ENCODE measurements around the gene MEN1.
A peak's percentile ranks its signal among the peaks of the same experiment; 100 is the strongest.

The MEN1 gene

GRCh38 chr11:64810271-64810890 lies at the start of gene MEN1:
Gene MEN1 (minus strand): TSS chr11:64810551. CDS start chr11:64810109, 442 bp downstream.
- no peaks in the 10 kb centered on the region for H3K27me3 Mint-ChIP-seq
- peaks cover 44% of the 10 kb centered on the region for H3K36me3 Mint-ChIP-seq (ENCODE audit: low read depth)
- no peaks in the 10 kb centered on the region for H3K9me3 Mint-ChIP-seq
- DNase-seq = peak; percentile 91
- peaks cover 35% of the 10 kb centered on the region for H3K4me1 Mint-ChIP-seq (ENCODE audit: low read depth)
- H3K27ac Mint-ChIP-seq = peak within 1 kb of the TSS; percentile 95
- peak within 1 kb of the TSS; percentile 96 for H3K4me3 Mint-ChIP-seq

GRCh38 chr11:64859542-64860414 lies 49.4 kb upstream of the MEN1 start:
- Mint-ChIP-seq H3K27ac (peak overlapping the region; percentile 98), H3K9me3 (no peaks in the 10 kb centered on the region), H3K4me1 (ENCODE audit: low read depth) (peaks cover 91% of the 10 kb centered on the region), H3K36me3 (ENCODE audit: low read depth) (peaks cover 67% of the 10 kb centered on the region), H3K4me3 (peak overlapping the region; percentile 77), H3K27me3 (no peaks in the 10 kb centered on the region)
- DNase-seq = peak; percentile 77

- H3K27ac Mint-ChIP-seq = peak overlapping the region; percentile 98
- H3K4me3 Mint-ChIP-seq = peak overlapping the region; percentile 77
- H3K4me1 Mint-ChIP-seq (ENCODE audit: low read depth) = peaks cover 91% of the 10 kb centered on the region
- H3K36me3 Mint-ChIP-seq (ENCODE audit: low read depth) = peaks cover 78% of the 10 kb centered on the region
- DNase-seq = peak; percentile 75
- H3K9me3 Mint-ChIP-seq = no peaks in the 10 kb centered on the region
- no peaks in the 10 kb centered on the region for H3K27me3 Mint-ChIP-seq
Observed at GRCh38 chr11:64858467-64859263, 48.3 kb upstream of the MEN1 start.

GRCh38 chr11:64857485-64857884 lies 47.1 kb upstream of the MEN1 start:
- no peak for DNase-seq
- peaks cover 85% of the 10 kb centered on the region for H3K36me3 Mint-ChIP-seq (ENCODE audit: low read depth)
- H3K9me3 Mint-ChIP-seq = no peaks in the 10 kb centered on the region
- peak overlapping the region; percentile 88 for H3K27ac Mint-ChIP-seq
- H3K27me3 Mint-ChIP-seq = no peaks in the 10 kb centered on the region
- no peak overlapping the region for H3K4me3 Mint-ChIP-seq
- H3K4me1 Mint-ChIP-seq (ENCODE audit: low read depth) = peaks cover 91% of the 10 kb centered on the region

GRCh38 chr11:64856382-64857227 lies 46.3 kb upstream of the MEN1 start:
- H3K9me3 Mint-ChIP-seq = no peaks in the 10 kb centered on the region
- no peaks in the 10 kb centered on the region for H3K27me3 Mint-ChIP-seq
- peak overlapping the region; percentile 60 for H3K4me3 Mint-ChIP-seq
- peak overlapping the region; percentile 91 for H3K27ac Mint-ChIP-seq
- H3K36me3 Mint-ChIP-seq (ENCODE audit: low read depth) = peaks cover 89% of the 10 kb centered on the region
- DNase-seq = peak; percentile 76
- peaks cover 93% of the 10 kb centered on the region for H3K4me1 Mint-ChIP-seq (ENCODE audit: low read depth)

GRCh38 chr11:64855596-64856304 lies 45.4 kb upstream of the MEN1 start:
- Mint-ChIP-seq H3K4me1 (ENCODE audit: low read depth) (peaks cover 93% of the 10 kb centered on the region), H3K27me3 (no peaks in the 10 kb centered on the region), H3K27ac (peak overlapping the region; percentile 91), H3K4me3 (peak overlapping the region; percentile 60), H3K36me3 (ENCODE audit: low read depth) (peaks cover 84% of the 10 kb centered on the region), H3K9me3 (no peaks in the 10 kb centered on the region)
- no peak for DNase-seq

- no peaks in the 10 kb centered on the region for H3K27me3 Mint-ChIP-seq
- H3K27ac Mint-ChIP-seq = peak overlapping the region; percentile 91
- H3K36me3 Mint-ChIP-seq (ENCODE audit: low read depth) = peaks cover 78% of the 10 kb centered on the region
- peak overlapping the region; percentile 60 for H3K4me3 Mint-ChIP-seq
- peak; percentile 74 for DNase-seq
- H3K9me3 Mint-ChIP-seq = no peaks in the 10 kb centered on the region
- peaks cover 91% of the 10 kb centered on the region for H3K4me1 Mint-ChIP-seq (ENCODE audit: low read depth)
Observed at GRCh38 chr11:64854534-64855502, 44.5 kb upstream of the MEN1 start.

GRCh38 chr11:64854157-64854533 lies 43.8 kb upstream of the MEN1 start:
- Mint-ChIP-seq H3K36me3 (ENCODE audit: low read depth) (peaks cover 71% of the 10 kb centered on the region), H3K4me3 (peak overlapping the region; percentile 39), H3K27ac (peak overlapping the region; percentile 40), H3K9me3 (no peaks in the 10 kb centered on the region), H3K27me3 (no peaks in the 10 kb centered on the region), H3K4me1 (ENCODE audit: low read depth) (peaks cover 91% of the 10 kb centered on the region)
- DNase-seq = no peak

- Mint-ChIP-seq H3K4me1 (ENCODE audit: low read depth) (peaks cover 91% of the 10 kb centered on the region), H3K4me3 (peak overlapping the region; percentile 35), H3K27ac (peak overlapping the region; percentile 82), H3K27me3 (no peaks in the 10 kb centered on the region), H3K36me3 (ENCODE audit: low read depth) (peaks cover 66% of the 10 kb centered on the region), H3K9me3 (no peaks in the 10 kb centered on the region)
- peak; percentile 50 for DNase-seq
Observed at GRCh38 chr11:64853709-64854108, 43.4 kb upstream of the MEN1 start.

- Mint-ChIP-seq H3K9me3 (no peaks in the 10 kb centered on the region), H3K27ac (peak overlapping the region; percentile 82), H3K4me3 (peak overlapping the region; percentile 35), H3K4me1 (ENCODE audit: low read depth) (peaks cover 91% of the 10 kb centered on the region), H3K36me3 (ENCODE audit: low read depth) (peaks cover 59% of the 10 kb centered on the region), H3K27me3 (no peaks in the 10 kb centered on the region)
- DNase-seq = peak; percentile 39
Observed at GRCh38 chr11:64852804-64853509, 42.6 kb upstream of the MEN1 start.

GRCh38 chr11:64851831-64852351 lies 41.5 kb upstream of the MEN1 start:
- Mint-ChIP-seq H3K4me1 (ENCODE audit: low read depth) (peaks cover 92% of the 10 kb centered on the region), H3K27ac (peak overlapping the region; percentile 82), H3K9me3 (no peaks in the 10 kb centered on the region), H3K36me3 (ENCODE audit: low read depth) (peaks cover 53% of the 10 kb centered on the region), H3K4me3 (peak overlapping the region; percentile 25), H3K27me3 (no peaks in the 10 kb centered on the region)
- peak; percentile 48 for DNase-seq
